GM12878 (cell line): ENCODE measurements around the gene CORO2B. TPM values are rescaled to one million over a fixed set of nuclear protein-coding genes. Genes with fewer than 3 reads are reported as not detected.

Source experiments
- ATAC-seq: fragments of 200-7000 bp; cut with Tn5 transposase; 3 replicates; pipeline ENCODE4 v1.9.1; 2020; ENCODE audit warnings: mild to moderate bottlenecking, moderate library complexity
- BruUV-seq: library from RNA; stranded (reverse); fragments of 400-500 nt; replicated peaks from 2 replicates; lab custom pipeline; 2021; lab: Mats Ljungman, UMichigan
- CTCF ChIA-PET: fragments of 300-600 bp; sonication (Branson Sonifier 250); formaldehyde crosslinking; extraction: SDS; loops from one replicate; lab custom pipeline; 2021; ENCODE audit warnings: inconsistent platforms; lab: Yijun Ruan, JAX
- POLR2A ChIA-PET: fragments of 350-600 bp; formaldehyde crosslinking; extraction: SDS; loops from one replicate; lab custom pipeline; 2021; ENCODE audit warnings: inconsistent platforms; lab: Charles Lee
- RAD21 ChIA-PET: fragments of 300-600 bp; sonication (Branson Sonifier 250); formaldehyde crosslinking; loops from one replicate; lab custom pipeline; 2023; ENCODE audit warnings: antibody characterized with exemption; ENCODE audit not compliant: unreplicated experiment; lab: Charles Lee
- SMC1A ChIA-PET: fragments of 300-600 bp; sonication (Branson Sonifier 250); formaldehyde crosslinking; loops from one replicate; lab custom pipeline; 2023; ENCODE audit not compliant: unreplicated experiment, uncharacterized antibody; lab: Charles Lee
- DNase-seq: peaks from one replicate; pipeline ENCODE4 v3.0.0-alpha.2; 2011; ENCODE audit warnings: low read depth, low spot score
- FAIRE-seq: peaks from 3 replicates; lab custom pipeline; 2011; peaks lifted over from hg19 to GRCh38; lab: Jason Lieb, UNC
- H2AFZ ChIP-seq: 2 replicates; pipeline ENCODE4 v1.6.0; 2011; ENCODE audit warnings: low read depth, low read length, control low read depth; ENCODE audit not compliant: control insufficient read depth
- H3K27ac ChIP-seq: 2 replicates; pipeline ENCODE4 v1.5.1; 2011; ENCODE audit warnings: control low read depth; ENCODE audit not compliant: control insufficient read depth, insufficient read depth
- H3K27me3 ChIP-seq, 2 experiments: replicated peaks in 1 of 2; 2 replicates each; pipeline versions ENCODE4 v1.6.0 to v1.6.1; 2011; ENCODE audit warnings: low read length in 1 of 2; ENCODE audit not compliant: control insufficient read depth in 2 of 2, insufficient read depth in 2 of 2
- H3K36me3 ChIP-seq, 2 experiments: 2 replicates each; pipeline ENCODE4 v1.5.1; 2011; ENCODE audit warnings: low read length in 1 of 2; ENCODE audit not compliant: control insufficient read depth in 2 of 2, insufficient read depth in 2 of 2
- H3K4me1 ChIP-seq: 2 replicates; pipeline ENCODE4 v1.6.1; 2011; ENCODE audit warnings: mild to moderate bottlenecking, low read length, moderate library complexity, mixed read lengths; ENCODE audit not compliant: control insufficient read depth, insufficient read depth
- H3K4me2 ChIP-seq: 2 replicates; pipeline ENCODE4 v1.6.0; 2011; ENCODE audit warnings: control low read depth; ENCODE audit not compliant: control insufficient read depth, insufficient read depth
- H3K4me3 ChIP-seq: fragments of 200-600 bp; sonication (generic); 2 replicates; pipeline ENCODE4 v1.5.1; 2016
- H3K79me2 ChIP-seq: 2 replicates; pipeline ENCODE4 v1.6.0; 2011; ENCODE audit warnings: low read length; ENCODE audit not compliant: control insufficient read depth, insufficient read depth
- H3K9ac ChIP-seq: 2 replicates; pipeline ENCODE4 v1.8.0; 2011; ENCODE audit warnings: low read length, control low read depth, mixed read lengths; ENCODE audit not compliant: control insufficient read depth, insufficient read depth
- H3K9me3 ChIP-seq: replicated peaks from 3 replicates; pipeline ENCODE4 v1.5.1; 2011; ENCODE audit warnings: mild to moderate bottlenecking, low read length; ENCODE audit not compliant: control insufficient read depth, insufficient read depth
- H4K20me1 ChIP-seq: 2 replicates; pipeline ENCODE4 v1.6.0; 2011; ENCODE audit not compliant: control insufficient read depth, insufficient read depth
- CBX3 ChIP-seq: fragments of 200-600 bp; sonication (generic); IDR thresholded peaks from 2 replicates; pipeline ENCODE4 v1.6.1; 2016; ENCODE audit warnings: low read depth, borderline replicate concordance
- CHD2 ChIP-seq: IDR thresholded peaks from 2 replicates; pipeline ENCODE4 v1.6.1; 2011; ENCODE audit warnings: low read depth, low read length, improper control_type of control experiment, borderline replicate concordance
- CREB1 ChIP-seq: IDR thresholded peaks from 2 replicates; pipeline ENCODE4 v1.6.1; 2012; ENCODE audit warnings: low read depth, mild to moderate bottlenecking, inconsistent platforms
- HDAC2 ChIP-seq: fragments of 200-600 bp; sonication (generic); IDR thresholded peaks from 2 replicates; pipeline ENCODE4 v1.6.1; 2017
- IKZF2 ChIP-seq, 2 experiments: fragments of 450-650 bp; IDR thresholded peaks; 2 replicates each; pipeline ENCODE4 v1.6.1; 2017; ENCODE audit warnings: mild to moderate bottlenecking in 2 of 2, moderate library complexity in 2 of 2
- LARP7 ChIP-seq: fragments of 450-650 bp; IDR thresholded peaks from 2 replicates; pipeline ENCODE4 v1.6.1; 2017; ENCODE audit warnings: mild to moderate bottlenecking
- MEF2B ChIP-seq: fragments of 450-650 bp; IDR thresholded peaks from 2 replicates; pipeline ENCODE4 v1.6.1; 2018; ENCODE audit warnings: mild to moderate bottlenecking, moderate library complexity; ENCODE audit not compliant: partially characterized antibody, poor library complexity, severe bottlenecking
- MTA3 ChIP-seq: IDR thresholded peaks from 2 replicates; pipeline ENCODE4 v1.6.1; 2012; ENCODE audit warnings: low read length, inconsistent platforms, borderline replicate concordance
- NFIC ChIP-seq: IDR thresholded peaks from 2 replicates; pipeline ENCODE4 v1.6.1; 2012; ENCODE audit warnings: low read depth, mild to moderate bottlenecking, inconsistent platforms, low read length, moderate library complexity
- RAD21 ChIP-seq: IDR thresholded peaks from 2 replicates; pipeline ENCODE4 v1.6.1; 2011; ENCODE audit warnings: mild to moderate bottlenecking, low read depth, low read length, moderate library complexity; ENCODE audit not compliant: insufficient read depth
- RBBP5 ChIP-seq: fragments of 200-600 bp; sonication (generic); conservative IDR thresholded peaks from 2 replicates; pipeline ENCODE4 v1.6.1; 2016
- SIX5 ChIP-seq: IDR thresholded peaks from 2 replicates; pipeline ENCODE4 v1.6.1; 2011; ENCODE audit warnings: mild to moderate bottlenecking, low read depth, low read length, moderate library complexity; ENCODE audit not compliant: severe bottlenecking
- SMAD1 ChIP-seq: fragments of 450-650 bp; IDR thresholded peaks from 2 replicates; pipeline ENCODE4 v1.6.1; 2018; ENCODE audit warnings: mild to moderate bottlenecking, low read depth; ENCODE audit not compliant: partially characterized antibody
- SUZ12 ChIP-seq: fragments of 200-600 bp; sonication (generic); IDR thresholded peaks from one replicate; pipeline ENCODE4 v1.6.1; 2018; ENCODE audit warnings: antibody characterized with exemption, mild to moderate bottlenecking; ENCODE audit not compliant: unreplicated experiment
- WRNIP1 ChIP-seq: IDR thresholded peaks from 2 replicates; pipeline ENCODE4 v1.6.1; 2011; ENCODE audit warnings: low read depth, low read length, improper control_type of control experiment, borderline replicate concordance
- ZNF622 ChIP-seq: fragments of 450-650 bp; IDR thresholded peaks from 2 replicates; pipeline ENCODE4 v1.6.1; 2017; ENCODE audit warnings: mild to moderate bottlenecking, inconsistent platforms
- WGBS: methylation state at CpG from one replicate; pipeline ENCODE4 v1.1.6; 2016; ENCODE audit warnings: low lambda C conversion rate; ENCODE audit not compliant: insufficient replicate concordance, insufficient coverage; ENCODE audit errors: missing lambda C conversion rate; 5-methylcytosine and 5-hydroxymethylcytosine counted together
- in situ Hi-C: fragments of 300-500 bp; cut with MboI; formaldehyde crosslinking; loops from 9 replicates; pipeline ENCODE4 v1.14.3; 2018; ENCODE audit warnings: mixed read lengths
- intact Hi-C: fragments of 100-400 bp; cut with micrococcal nuclease; formaldehyde crosslinking; loops from one replicate; pipeline ENCODE4 v1.14.2; 2022; ENCODE audit not compliant: unreplicated experiment
- polyA plus RNA-seq, 11 experiments: library from polyadenylated mRNA; depleted of rRNA in 4 of 11; unstranded in 6 of 11; stranded (reverse) in 5 of 11; fragments of >200 nt; fragmentation: Nextera tagmentation in 4 of 11; fragmentation: Illumina TruSeq in 1 of 11; extraction: Ambion mirVana in 4 of 11; extraction: Trizol in 1 of 11; gene quantifications; 1 replicate in 1 of 11; 2 replicates in 10 of 11; pipeline versions ENCODE4 v1.2.1 to v1.2.3, GENCODE V29; 2011 to 2016; ENCODE audit warnings: inconsistent platforms in 2 of 11, missing spikeins in 2 of 11, low read depth in 1 of 11
- total RNA-seq, 4 experiments: library from RNA; depleted of rRNA in 3 of 4; stranded (reverse); fragments of >200 nt in 3 of 4; fragmentation: Illumina TruSeq in 1 of 4; extraction: Trizol in 1 of 4; gene quantifications; 2 replicates each; pipeline versions ENCODE4 v1.2.1 to v1.2.3, GENCODE V29; 2013 to 2021
- TF ChIP-seq, protein P1 (sequence below): IDR thresholded peaks from 2 replicates; pipeline ENCODE4 v1.6.1; 2012; ENCODE audit warnings: low read length, inconsistent platforms
- TF ChIP-seq, protein P2 (sequence below): fragments of 450-650 bp; IDR thresholded peaks from 2 replicates; pipeline ENCODE4 v1.6.1; 2014; ENCODE audit warnings: mild to moderate bottlenecking
- TF ChIP-seq, protein P3 (sequence below): fragments of 450-650 bp; IDR thresholded peaks from 2 replicates; pipeline ENCODE4 v1.6.1; 2017; ENCODE audit warnings: mild to moderate bottlenecking
- TF ChIP-seq, protein P4 (sequence below): fragments of 450-650 bp; IDR thresholded peaks from 2 replicates; pipeline ENCODE4 v1.6.1; 2016; ENCODE audit warnings: mild to moderate bottlenecking

CORO2B gene
- total and polyA plus RNA-seq, 10 of the 15 experiments (the other 5 are each of a cell fraction or from before 2014, with no cell fraction given), result 0.05 to 0.73 (median 0.13) TPM; not detected in 4

DNA sequence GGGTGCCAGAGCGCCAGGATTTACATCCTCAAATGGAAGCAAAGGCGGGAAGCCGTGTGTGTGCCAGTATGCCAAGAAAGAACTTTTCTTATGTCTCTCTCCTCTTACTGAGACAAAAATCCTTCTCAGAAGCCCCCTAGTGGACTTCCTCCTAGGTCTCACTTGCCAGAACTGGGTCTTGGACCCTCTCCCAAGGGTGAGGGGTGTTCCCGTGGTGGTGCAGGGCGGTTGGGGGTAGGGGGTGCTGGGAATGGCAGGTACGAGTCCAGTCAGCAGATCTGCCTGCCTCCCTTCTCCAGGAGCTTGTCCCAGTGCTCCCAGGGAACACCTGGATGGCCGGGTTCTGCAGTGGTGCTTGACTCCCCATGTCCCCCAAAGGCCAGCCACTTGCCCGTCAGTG is 52.0 kb downstream of the CORO2B start (continued):
- TF ChIP-seq, protein P1, sequence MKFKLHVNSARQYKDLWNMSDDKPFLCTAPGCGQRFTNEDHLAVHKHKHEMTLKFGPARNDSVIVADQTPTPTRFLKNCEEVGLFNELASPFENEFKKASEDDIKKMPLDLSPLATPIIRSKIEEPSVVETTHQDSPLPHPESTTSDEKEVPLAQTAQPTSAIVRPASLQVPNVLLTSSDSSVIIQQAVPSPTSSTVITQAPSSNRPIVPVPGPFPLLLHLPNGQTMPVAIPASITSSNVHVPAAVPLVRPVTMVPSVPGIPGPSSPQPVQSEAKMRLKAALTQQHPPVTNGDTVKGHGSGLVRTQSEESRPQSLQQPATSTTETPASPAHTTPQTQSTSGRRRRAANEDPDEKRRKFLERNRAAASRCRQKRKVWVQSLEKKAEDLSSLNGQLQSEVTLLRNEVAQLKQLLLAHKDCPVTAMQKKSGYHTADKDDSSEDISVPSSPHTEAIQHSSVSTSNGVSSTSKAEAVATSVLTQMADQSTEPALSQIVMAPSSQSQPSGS, result no peak
- TF ChIP-seq MTA3, result no peak

DNA sequence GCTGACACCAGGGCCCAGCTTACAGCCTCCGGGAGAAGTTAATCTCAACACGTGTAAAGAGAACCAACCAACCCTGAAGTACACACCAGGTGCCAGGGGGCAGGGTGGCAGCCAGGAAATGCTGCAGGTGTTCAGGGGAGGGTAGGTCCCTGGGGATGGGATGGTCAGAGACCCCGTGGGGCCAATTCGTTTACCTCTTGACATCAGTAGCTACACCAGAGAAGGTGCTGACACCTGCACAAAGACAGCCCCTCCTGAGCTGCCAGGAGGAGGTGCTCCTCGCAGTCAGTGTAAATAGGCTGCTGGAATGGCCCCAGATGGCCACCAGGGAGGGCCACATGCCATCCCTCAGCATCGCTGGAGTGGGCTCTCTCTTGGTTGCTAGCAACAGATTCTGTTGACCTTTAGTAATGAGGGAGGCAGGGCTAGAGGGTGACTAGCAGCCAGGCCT is 52.8 kb downstream of the CORO2B start:
- no TSS peak for BruUV-seq
- in situ Hi-C loops, result no loop called here
- FAIRE-seq (no peak), DNase-seq (no peak), ATAC-seq (peak; percentile 36; the same call in 1 of the 3 replicates)
- no peak overlapping the region for H2AFZ ChIP-seq
- ChIA-PET SMC1A (no interaction called here), POLR2A (no interaction called here), CTCF (interaction anchor here (1.3 kb wide), 1 partner anchor 42 kb away, joined by 3 read pairs; no protein-coding TSS in a partner anchor), RAD21 (no interaction called here)
- intact Hi-C loops, result no loop called here
- WGBS, result 2% methylated on average over 6 of the region's 6 CpGs
- no peak overlapping the region for H3K27ac ChIP-seq
- no peak overlapping the region for H3K4me3 ChIP-seq
- no peaks in the 10 kb centered on the region for H3K36me3 ChIP-seq
- H4K20me1 ChIP-seq, result no peaks in the 10 kb centered on the region
- peaks cover 4 to 10% of the 10 kb centered on the region in 2 experiments for H3K27me3 ChIP-seq
- no peaks in the 10 kb centered on the region for H3K4me1 ChIP-seq
- H3K79me2 ChIP-seq, result no peaks in the 10 kb centered on the region
- H3K9ac ChIP-seq, result no peak overlapping the region
- H3K9me3 ChIP-seq, result no peaks in the 10 kb centered on the region
- no peak overlapping the region for H3K4me2 ChIP-seq
- TF ChIP-seq CREB1, result no peak
- TF ChIP-seq, protein P2, sequence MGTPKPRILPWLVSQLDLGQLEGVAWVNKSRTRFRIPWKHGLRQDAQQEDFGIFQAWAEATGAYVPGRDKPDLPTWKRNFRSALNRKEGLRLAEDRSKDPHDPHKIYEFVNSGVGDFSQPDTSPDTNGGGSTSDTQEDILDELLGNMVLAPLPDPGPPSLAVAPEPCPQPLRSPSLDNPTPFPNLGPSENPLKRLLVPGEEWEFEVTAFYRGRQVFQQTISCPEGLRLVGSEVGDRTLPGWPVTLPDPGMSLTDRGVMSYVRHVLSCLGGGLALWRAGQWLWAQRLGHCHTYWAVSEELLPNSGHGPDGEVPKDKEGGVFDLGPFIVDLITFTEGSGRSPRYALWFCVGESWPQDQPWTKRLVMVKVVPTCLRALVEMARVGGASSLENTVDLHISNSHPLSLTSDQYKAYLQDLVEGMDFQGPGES, result no peak
- no peak for TF ChIP-seq SUZ12
- TF ChIP-seq RBBP5, result no peak
- TF ChIP-seq, protein P3, sequence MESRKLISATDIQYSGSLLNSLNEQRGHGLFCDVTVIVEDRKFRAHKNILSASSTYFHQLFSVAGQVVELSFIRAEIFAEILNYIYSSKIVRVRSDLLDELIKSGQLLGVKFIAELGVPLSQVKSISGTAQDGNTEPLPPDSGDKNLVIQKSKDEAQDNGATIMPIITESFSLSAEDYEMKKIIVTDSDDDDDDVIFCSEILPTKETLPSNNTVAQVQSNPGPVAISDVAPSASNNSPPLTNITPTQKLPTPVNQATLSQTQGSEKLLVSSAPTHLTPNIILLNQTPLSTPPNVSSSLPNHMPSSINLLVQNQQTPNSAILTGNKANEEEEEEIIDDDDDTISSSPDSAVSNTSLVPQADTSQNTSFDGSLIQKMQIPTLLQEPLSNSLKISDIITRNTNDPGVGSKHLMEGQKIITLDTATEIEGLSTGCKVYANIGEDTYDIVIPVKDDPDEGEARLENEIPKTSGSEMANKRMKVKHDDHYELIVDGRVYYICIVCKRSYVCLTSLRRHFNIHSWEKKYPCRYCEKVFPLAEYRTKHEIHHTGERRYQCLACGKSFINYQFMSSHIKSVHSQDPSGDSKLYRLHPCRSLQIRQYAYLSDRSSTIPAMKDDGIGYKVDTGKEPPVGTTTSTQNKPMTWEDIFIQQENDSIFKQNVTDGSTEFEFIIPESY, result no peak
- no peak for TF ChIP-seq MEF2B
- no peak for TF ChIP-seq SMAD1
- TF ChIP-seq WRNIP1, result no peak
- TF ChIP-seq CBX3, result no peak
- TF ChIP-seq, protein P4, sequence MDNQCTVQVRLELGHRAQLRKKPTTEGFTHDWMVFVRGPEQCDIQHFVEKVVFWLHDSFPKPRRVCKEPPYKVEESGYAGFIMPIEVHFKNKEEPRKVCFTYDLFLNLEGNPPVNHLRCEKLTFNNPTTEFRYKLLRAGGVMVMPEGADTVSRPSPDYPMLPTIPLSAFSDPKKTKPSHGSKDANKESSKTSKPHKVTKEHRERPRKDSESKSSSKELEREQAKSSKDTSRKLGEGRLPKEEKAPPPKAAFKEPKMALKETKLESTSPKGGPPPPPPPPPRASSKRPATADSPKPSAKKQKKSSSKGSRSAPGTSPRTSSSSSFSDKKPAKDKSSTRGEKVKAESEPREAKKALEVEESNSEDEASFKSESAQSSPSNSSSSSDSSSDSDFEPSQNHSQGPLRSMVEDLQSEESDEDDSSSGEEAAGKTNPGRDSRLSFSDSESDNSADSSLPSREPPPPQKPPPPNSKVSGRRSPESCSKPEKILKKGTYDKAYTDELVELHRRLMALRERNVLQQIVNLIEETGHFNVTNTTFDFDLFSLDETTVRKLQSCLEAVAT, result no peak
- TF ChIP-seq ZNF622, result no peak
- no peak for TF ChIP-seq HDAC2
- no peak for TF ChIP-seq SIX5
- TF ChIP-seq LARP7, result no peak
- TF ChIP-seq CHD2, result no peak
- TF ChIP-seq NFIC, result no peak
- TF ChIP-seq IKZF2 (IDR thresholded peaks at IDR 0.05), result no peak
- no peak for TF ChIP-seq RAD21
